ENCODE measurements around the gene SMAD3.

Gene SMAD3

DNA sequence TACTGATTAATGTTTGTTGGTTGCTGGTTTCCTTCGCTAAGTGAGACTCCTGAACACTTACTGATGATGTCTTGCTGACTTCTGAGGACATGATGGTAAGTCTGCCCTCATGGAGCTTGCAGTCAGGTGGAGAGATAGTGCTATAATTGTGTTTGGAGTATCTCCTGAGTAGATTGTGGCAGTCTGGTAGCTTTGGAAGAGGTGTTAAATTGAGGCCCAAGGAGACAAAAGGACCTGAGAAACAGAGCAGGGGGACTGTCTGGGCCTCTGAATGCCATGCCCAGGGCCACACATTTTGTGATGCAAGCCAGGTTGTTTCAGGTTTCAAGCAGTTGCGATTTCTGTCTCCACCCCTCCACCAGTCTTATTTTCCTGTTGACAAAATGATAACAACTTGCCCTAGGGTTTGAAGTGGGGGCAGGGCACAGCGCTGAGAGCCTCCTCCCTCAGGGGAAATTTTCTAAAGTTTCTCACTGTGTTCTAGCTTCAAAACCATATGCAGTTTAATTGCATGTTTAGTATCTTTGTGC, 16.7 kb downstream of the SMAD3 start:
- peak; percentile 3 for DNase-seq

DNA sequence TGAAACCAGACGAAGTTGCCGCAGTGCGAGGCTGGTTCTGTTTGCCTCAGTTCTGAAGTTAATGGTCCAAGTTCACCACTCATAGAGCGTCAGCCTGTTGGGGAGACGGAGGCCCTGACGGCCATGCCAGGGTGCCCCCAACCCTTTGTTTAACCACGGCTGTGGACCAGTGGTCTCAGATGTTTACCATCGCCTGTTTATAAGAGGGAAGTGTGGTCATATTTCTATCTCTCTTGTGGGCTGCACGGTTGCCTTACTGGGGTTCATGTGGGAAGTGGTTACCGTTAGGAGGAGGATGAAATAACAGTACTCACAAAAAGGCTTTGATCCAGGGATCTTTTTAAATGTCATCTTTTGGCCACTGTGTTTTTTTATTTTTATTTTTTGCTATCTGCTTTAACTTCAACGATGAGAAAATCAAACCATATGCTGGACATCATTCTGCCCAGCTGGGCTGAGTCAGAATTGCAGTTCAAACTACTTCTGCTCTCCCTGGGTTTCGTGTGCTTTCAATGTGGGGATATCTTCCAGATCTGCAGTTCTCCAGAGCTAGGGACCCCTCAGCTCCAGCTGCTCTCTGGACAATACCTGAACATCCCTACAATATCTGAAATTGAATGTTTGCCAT, 17.8 kb downstream of the SMAD3 start:
- no peak for DNase-seq

DNA sequence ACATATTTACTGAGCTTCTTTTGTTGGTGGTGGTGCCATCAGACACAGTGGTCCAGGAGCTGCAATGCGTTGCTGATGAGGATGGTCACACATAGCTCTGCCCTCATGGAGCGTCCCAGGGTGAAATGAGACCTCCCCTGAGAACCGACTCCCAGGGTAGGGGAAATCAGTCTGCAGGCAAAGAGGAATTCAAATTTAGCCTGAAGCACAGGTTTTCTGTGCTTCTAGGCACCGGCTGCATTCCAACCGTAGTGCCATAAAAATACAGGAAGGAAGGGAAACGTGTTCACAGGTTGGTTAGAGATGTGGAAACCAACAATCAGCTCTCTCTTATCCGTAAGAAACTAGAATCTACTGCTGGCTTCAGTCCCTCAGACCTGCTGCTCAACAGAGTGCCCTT, 19.2 kb downstream of the SMAD3 start:
- no peak for DNase-seq

DNA sequence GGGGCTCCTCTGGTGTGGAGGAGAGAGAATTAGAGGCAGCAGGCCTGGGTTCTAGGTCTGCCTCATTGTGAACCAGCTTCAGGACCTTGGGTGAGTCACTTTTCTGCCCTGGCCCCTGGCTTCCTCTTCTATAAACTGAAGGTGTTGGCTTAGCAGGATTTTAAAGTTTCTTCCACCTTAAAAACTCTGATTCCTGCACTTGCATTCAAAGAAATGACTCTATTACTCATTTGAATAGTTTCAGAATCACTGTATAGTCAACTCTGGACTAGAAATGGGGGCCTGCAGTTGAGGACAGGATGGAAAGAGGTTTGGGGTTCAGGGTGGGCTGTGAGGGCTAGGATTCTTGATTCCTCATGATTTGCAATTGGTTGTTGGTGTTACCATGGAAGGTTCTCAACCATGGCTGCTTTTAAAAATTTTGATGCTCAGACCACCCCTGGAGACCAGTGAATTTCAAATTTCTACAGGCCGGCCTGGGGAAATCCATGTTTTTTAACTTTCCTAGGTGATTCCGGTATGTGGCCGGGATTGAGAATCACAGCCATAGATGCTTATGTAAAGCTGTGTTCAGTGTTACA, 19.9 kb downstream of the SMAD3 start:
- no peak for DNase-seq

DNA sequence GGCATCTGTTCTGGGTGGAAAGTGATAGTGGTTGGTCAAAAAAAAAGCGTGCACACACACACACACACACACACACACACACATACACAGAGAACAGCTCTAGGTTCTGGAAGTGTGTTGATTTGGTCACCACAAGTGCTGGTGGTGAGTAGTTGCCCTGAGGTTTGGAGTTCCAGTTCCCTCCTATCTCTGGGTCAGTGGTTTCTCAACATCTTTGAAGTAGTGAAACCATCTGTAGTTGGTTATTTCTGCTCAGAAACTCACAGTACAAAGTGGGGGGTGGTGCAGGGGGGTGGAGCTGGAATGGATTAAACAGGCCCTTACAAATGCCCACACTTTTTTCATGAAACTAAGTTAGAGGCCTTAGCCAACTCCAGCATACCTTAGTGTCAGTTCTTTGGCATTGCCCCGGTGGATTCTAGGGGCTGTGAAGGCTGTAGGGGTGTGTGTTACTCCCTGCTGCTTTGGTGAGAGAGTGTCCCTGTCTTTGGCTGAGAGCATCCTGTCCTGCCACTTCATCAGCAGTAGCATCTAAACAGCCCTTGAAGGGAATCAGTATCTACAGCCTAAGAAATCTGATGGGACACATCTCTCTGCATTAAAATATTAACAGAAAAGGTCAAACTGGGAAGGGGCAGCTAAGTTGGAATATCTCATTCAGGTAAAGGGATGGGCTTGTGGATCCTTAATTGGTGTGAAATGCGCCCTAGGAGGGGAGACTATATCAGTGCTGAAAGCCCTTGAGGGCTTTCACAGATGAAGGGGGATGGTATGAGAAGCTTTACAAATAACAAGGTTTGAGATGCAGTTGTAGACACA, 20.6 kb downstream of the SMAD3 start:
- DNase-seq: peak; percentile 46

DNA sequence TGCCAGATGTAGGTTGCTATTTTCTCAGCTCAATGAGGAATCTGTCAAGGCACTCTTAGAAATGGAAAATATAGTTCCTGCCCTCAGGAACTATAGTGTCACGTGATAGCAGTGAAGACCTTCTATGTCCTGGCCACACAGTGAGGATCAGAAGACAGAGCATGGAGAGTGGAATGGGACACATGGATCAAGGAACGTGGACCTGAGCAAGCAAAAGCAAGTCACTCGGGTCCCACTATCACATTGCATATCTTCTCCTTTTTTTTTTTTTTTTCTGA, 21.2 kb downstream of the SMAD3 start:
- DNase-seq: no peak

DNA sequence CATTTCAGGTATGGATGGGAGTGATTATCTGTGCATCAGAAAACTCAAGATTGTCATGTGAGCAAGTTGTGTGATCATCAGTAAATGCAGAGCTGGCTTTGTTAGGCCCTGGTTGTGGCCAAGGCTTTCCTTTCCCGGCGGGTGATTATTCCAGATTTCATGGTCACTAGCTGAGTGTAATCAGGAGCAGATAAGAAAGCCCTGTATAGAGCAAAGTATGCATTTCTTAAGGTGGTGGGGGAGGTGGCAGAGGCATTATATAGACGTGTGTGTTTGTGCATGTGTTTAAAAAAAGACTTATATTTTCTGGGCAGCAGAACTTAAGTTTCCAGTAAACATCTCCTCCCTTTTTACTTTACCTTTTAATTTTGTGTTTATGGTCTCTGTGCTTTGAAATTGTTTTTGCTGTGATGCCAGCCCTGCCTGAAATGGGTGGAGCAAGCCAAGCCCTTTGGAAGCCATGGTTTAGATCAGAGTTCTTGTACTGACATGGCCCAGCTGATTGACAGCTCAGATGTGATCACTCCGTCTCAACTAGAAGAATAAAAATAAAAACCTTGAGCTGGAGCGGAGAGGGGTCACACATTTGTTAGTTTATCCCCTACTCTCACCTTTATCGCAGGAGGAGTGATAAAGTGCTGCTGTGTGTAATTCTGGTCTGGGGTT, 22.2 kb downstream of the SMAD3 start:
- DNase-seq: peak; percentile 14

DNA sequence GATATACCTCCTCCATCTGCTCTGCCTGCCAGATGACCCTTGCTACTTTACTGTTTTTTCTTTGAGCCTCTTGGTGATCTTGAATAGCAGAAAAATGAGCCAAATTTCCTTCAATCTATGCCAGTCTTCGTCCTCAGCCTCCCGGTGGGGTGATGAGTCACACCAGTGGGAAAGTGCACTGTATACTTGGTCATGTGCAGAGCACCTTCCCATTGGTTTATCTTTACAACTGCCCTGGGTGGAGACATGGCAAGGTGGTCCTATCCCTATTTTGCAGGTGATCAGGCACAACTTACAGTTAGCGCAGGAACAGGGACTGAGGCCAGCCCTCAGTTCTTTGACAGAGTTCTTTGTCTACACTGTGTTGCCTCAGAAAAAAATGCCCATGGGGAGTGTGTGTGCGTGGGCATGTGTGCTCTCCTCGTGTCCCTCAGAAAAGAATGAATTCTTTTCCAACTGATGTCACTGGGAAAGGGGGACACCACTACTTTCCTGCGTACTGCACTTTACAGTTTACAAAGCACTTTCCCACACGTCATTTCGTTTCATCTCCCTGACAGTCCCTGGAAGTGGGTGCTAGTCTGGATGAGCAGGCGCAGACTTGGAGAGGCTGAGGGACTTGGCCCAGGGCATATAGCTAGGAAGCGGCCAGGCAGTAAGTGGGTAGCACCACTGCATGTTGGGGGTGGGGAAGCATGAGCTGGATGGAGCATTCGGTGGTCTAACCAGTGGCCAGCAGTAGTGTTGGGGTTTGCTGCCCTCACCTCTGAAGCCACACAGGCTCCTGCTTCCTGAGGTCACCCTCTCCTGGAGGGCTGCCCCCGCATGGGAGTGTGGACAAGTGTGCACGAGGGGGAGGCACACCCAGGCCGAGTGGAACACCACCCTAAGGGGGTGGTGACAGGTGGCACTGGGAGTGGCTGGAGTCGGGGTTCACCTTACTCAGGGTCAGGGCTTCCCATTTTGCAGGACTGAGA, 24.1 kb downstream of the SMAD3 start:
- peak; percentile 12 for DNase-seq

DNA sequence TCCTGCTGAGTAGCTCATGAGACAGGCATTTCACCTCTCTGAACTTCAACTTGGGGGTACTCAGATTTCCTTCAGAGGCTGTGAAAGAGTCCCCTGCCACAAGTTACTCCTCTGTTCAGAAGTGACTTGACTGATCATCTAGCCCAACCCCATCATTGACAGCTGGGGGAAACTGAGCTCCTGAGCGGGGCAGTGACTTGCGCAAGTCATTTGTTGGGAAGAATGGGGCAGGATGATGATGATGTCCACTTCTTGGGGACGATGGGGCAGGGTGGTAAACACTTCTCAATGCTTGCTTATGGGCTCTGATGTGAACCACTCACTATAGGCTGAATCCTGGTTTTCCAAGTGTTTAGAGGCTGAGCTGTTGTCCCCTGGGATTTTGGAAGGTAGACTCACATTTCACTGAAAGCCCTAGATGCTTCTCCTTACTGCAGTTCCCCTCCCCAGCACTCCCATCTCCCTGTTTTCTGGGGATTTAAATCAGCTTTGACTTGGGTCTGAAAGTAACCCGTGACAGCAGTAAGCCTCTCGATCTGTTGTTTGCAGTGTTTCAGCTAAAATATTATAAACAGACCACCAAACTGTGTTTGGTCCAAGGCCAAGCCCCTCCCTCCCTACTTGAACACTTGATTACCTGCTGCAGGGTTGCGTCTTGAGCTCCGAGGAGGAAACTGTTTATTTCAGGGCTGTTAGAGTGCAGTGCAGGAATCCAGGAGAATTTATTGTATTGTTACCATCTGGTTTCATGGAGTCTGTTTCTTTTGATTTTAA, 25.1 kb downstream of the SMAD3 start:
- DNase-seq: peak; percentile 15

DNA sequence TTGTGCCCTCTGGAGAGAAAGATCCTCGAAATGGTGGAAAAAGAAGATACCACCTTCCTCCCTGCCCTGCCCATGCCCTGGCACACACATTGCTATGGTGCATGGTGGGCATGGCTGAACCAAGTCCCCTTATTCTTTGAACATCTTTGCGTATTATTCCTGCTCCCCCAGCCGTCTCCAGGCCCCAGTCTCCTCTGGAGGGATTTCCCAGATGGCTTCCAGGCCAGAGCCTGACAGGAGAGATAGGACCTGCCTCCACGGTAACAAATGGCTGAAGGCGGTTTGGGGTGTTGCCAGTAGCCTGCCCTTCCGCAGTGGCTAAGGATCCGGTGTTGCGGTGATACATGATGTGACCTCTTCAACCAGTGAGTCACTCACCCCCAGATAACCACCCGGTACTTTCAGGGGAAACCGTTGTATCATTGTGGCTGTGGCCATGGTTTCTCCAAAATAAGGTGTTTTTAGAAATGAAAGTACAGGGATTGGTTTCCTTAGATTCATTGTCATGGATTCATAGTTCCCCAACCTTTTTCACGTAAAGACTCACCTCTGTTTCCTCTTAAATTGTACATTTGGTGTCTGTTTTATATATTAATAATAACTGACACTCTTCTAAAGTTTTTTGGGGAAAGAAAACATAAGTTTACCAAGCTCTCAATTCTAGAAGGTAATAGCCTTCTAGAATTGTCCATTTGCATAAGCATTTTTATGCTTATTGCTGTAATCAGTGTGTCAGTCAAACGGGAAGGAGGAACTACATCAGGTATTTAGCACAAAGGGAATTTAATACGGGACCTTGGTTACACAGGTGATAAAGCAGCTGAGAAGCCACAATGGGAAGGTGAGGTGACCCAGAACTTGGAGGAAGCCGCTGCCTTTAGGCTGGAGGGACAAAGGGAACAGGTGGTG, 25.9 kb downstream of the SMAD3 start:
- peak; percentile 64 for DNase-seq

DNA sequence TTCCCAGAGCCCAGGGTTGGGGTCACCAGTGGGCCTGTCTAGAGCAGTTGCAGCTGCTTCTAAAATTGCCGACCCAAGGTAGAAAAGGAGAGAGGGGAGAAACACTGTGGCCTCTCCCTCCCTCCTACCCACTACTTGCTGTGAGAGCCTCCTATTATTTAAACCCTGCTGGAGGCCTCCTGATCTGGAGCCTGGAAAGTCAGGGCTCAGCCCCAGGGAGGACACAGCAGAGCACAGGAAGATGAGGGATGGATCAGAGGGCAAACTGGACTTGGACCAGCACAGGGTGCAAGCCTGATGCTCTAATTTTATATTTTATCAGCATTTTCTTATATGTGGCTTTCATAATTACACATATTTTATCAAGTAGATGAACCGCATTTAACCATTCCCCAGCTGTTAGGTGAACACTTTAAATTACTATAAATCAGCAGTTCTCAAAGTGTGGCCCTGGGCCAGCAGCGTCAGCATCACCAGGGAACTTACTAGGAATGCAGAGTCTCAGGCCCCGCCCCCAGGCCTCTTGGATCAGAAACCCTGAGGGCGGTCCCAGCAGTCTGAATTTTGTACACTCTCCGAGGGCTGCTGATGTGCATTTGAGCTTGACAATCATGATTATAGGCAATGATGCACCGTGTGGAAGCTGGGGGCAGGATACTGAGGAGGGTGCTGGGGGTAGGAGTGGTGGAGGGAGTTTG, 26.7 kb downstream of the SMAD3 start:
- DNase-seq: peak; percentile 32

DNA sequence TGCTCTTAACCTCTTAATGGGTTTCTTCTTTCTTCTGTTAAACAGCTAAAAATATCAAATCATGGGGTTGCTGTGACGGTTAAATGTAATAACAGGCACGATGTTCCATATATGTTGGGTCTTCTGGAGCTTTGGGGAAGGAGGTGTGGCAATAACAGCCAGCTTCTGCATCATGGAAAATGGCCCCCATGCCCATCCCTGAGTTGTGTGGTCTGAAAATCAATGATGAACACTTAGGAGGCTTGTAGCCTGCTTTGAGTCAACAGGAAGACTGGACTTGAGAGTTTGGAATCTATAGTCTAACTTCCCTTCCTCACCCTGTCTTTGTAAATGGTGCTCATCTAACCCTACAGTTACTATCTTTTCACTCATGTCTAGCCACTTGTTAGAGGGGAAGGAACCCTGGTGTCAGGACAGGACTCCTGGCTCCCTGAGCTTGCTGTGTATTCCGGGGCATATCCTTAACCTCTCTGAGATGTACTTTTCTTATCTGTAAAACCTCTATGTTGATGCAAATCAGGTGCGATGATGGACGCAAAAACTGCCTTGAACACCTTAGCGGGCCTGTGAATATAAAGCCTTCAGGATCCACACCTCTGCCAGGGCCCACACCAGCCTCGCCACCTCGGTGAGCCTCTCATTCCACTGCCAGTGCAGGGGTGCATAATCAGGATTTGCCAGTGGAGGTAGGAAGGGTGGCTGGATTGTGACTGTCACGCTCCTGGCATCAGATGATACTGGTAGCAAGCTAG, 27.5 kb downstream of the SMAD3 start:
- DNase-seq: no peak

DNA sequence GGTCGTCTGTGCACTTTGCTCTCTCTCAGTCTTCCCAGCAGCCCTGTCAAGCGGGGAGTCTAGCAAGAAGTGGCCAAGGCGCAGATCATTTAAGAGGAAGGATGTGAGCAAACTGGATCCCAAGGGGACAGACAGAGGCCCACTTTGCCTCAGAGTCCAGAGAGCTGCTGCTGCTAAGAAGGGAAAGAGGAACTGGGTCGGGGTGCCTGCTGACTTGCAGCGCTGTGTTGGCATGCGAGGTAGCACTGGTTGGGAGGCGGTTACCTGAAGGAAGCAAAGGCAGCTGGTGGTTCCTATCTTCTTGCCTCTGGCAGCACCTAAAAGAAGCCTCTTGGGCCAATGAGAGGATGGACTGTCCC, 28.1 kb downstream of the SMAD3 start:
- peak; percentile 39 for DNase-seq

DNA sequence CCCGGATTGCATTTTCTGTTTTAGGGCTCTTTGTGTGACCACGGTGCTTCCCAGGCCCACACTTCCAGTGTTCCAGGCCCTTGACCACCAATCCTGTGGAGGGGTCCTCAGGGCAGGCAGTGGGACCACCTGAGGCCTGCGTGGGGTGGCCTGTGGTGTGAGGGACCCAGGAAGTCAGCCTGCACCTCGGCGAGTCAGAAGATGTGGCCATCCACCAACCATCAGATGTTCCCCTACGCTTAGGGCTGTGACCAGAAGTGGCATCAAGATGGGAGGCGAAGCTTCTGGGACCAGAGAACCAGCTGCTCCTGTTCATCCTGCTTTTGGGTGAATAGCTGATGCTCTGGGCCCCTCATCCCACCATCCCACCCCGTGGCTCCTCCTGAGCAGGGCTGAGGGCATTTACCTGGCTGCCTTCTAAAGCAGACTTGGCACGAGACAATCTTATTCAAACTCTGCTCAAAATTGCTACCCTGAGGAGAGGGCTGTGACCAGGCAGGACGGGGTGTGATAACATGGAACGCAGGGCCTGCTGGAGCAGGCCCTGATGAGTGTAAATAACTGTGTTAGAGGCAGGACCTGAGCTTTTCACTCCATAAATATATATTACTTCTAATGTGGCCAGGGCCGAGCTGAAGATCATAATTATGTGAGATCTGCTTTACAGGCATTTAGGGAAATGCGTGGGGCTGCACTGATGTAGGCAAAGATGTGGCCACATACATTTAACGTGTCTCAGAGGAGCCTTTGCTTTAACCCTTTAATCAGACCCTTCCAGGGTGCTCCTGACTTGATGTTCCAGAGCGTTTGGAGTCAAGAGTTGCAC, 28.8 kb downstream of the SMAD3 start:
- DNase-seq: peak; percentile 11

DNA sequence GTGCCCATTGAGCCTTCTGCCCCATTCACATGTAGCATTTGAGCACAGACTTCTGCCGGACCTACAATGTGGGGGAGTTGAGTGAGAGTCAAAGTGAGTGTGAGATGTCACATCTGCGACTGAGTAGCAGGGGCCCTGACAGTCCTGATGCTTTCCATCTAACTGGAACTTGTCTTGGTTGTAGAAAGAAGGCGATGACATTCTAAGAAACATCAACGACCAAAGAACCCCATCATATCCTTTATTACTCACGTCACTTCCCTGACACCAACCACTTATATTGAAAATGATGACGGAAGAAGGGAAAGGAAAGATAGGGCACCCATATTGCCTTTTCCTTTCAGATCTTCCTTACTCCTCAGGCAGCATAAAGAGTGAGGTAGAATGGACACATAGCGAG, 30.5 kb downstream of the SMAD3 start:
- DNase-seq: peak; percentile 5

DNA sequence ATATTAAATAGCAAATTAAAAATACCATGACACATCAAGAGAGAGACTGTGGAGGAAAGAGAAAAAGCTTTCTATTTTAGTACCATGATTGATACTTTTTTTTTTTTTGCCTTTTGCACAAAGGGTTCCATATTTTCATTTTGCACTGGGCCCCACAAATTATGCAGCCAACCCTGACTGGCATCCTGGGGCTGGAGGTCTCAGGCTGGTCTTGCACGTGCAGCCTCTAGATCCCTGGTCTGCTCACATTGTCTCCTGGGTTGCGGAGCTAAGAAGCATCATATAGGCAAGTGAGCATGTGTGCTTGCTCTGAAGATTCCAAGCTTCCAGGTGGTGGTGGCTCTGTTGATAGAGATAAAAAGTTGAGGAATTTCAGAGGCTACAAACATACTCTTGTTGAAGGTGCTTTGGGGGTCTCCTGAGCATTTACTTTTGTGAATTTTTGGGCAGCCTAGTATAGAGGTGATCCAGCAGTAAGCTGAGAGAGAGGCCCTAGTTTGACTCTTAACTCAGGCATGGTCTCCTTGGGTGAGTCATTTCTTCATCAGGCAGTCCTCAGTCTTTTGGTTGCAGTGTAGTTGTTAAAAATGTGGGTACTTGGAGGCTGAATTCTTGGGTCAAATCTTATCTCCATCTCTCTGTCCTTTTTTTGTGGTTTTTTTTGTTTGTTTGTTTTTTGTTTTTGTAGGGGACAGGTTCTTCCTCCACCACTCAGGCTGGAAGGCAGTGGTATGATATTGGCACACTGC, 31.3 kb downstream of the SMAD3 start:
- DNase-seq: peak; percentile 1

DNA sequence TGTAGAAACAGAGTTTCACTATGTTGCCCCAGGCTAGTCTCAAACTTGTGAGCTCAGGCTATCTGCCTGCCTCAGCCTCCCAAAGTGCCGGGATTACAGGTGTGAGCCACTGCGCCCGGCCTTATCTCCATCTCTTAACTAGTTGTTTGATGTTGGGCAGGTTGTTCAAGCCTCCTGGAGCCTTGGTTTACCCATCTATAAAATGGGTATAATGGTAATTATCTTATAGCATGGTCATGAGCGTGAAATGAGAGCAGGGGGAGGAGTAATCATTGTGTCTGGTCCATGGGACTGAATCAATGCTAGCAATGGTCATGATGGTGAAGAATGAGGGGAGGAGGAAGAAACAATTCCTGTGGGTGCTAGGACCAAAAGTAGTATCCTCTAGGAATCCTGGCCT, 32.0 kb downstream of the SMAD3 start:
- DNase-seq: no peak

Data from right hindlimb (tissue), 1 donor.